NCI-H345 treated with DMSO at 0.1 percent for 48 hours (cell line): ENCODE results near the gene USP20.

Experiments
- DNase-seq: peaks from one replicate; lab custom pipeline; 2025; ENCODE audit not compliant: unreplicated experiment; lab: John Stamatoyannopoulos, UW

USP20 gene

DNA sequence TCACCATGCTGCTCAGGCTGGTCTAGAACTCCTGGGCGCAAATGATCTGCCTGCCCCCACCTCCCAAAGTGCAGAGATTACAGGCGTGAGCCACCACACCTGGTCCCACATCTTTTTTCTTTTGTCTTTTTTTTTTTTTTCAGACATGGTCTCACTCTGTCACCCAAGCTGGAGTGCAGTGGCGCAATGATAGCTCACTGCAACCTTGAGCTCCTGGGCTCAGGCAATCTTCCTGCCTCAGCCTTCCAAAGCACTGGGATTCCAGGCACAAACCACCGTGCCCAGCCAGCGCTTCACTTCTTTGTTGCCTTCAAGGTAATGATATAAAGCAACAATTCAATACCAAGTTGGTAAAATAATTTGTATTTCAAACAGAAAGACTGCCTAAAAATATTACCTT is 78.8 kb downstream of the USP20 start:
- DNase-seq = no peak

DNA sequence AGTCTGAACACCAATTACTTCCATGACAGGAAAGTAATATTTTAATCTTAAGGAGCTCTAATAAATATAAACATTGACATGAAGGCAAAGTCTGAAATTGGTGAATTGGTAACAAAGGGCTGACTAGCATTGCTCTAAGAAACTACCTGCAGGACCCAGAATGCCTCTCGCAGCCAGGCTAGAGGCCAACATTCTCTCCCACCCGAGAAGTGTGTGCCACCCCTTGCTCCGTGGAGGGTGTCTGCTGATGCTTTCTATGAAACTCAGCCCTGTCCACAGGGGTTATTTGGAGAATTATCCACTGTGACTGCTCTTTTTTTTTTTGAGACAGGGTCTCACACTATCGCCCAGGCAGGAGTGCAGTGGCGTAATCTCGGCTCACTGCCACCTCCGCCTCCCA is 81.4 kb downstream of the USP20 start:
- DNase-seq = no peak

DNA sequence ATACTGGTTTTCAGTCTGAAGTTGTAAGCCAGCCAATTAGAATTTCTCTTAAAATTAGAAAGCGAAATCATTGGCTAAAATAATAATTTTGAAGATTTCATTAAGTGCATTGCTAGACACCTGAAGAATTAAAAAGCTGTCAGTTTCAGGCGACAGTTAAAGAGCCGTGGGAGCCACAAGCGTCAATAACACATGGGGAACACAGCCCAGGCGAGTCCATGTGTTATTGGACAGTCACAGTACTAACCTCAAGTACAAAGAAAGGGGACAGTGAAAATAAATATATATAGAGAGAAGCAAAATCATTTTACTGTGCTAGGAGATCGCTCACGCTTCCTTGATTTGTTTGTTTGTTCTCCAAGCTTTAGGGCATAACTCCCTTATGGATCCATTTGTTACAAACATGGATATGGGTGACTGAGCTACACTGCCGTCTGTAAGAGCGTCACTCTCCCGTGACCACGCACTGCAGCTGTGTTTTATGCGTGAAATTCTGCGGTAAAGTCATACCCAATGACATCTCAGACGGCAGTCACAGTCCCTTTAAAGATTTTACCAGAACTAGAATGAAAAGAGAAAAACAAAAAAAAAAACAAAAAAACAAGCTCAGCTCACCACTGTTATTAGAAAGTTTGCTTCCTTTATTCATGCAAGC is 83.2 kb downstream of the USP20 start:
- DNase-seq = no peak

DNA sequence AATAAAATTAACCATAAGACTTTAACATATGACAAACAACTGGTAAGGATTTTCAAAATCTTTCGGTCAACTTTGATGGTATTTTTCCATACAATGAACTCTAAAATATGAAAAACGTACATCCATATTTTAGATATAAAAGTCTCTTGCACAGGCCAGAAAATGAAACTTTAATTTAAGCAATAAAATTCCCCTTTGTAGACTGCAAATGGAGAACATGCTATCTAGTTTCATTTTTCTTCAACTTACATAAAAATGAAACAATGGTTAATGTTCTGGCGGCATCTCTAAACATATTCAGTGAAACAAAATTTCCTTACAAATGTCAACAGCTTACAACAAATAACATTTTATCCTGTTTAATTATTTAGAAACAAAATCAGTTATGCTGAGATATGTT is 84.0 kb downstream of the USP20 start:
- DNase-seq = no peak

DNA sequence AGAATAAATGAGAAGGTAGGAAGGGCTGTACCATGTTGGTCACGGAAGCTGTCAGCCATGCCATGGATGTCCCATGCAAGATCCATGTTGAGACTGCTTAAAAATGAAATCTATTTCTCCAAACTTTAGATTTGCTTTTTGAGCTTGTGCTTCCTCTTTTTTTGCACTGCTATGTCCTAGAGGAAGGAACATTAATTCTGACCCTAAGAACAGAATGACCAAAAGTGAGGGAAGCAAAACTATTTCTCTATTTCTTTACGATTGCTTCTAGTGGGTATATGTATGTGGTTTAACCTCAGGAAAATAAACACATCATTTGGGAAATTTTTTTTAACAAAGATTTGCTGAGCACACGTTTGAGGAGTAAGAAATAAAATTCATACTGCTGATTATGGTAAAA is 84.6 kb downstream of the USP20 start:
- no peak for DNase-seq

- no peak for DNase-seq
Observed at GRCh38 chr9:129921905-129922304, 86.6 kb downstream of the USP20 start.

GRCh38 chr9:129923589-129923988 is 88.3 kb downstream of the USP20 start:
- no peak for DNase-seq

DNA sequence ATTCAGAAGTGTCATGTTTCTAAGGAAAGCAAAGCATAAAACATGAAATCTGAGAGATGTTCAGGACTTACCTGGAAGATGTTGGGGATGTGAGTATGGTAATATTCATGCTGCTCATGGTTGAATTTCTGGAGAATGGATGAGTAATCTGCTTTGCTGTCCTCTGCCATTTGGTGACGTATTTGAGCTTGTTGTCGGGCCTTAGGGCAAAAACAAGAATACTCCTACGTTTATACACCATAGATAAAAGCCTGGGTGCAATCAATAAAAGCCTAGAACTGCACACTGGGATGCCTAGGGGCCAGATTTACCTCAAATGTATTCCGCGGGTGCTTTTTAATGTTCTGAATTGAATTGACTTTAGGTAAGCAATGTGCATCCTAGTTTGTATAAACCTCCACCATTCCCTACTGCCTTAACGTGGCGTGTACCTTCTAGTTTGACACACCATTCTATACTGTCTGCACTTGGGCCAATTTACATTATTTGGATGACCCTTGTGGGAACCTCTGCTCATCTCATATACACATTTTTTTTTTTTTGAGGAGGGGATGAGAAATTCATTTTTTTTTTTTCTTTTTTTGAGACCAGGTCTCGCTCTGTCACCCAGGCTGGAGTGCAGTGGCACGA is 94.4 kb downstream of the USP20 start:
- no peak for DNase-seq

- no peak for DNase-seq
Observed at GRCh38 chr9:129930743-129931142, 95.5 kb downstream of the USP20 start.
